A549 (cell line): Measurements from ENCODE around the gene CHST7.

Source experiments
- CTCF ChIP-seq: fragments of >200 bp; sonication (Bioruptor Twin); formaldehyde crosslinking; IDR thresholded peaks from 3 replicates; pipeline ENCODE4 v1.5.1; 2016
- MAZ ChIP-seq: fragments of 150-350 bp; IDR thresholded peaks from 2 replicates; pipeline ENCODE4 v1.6.1; 2014; ENCODE audit warnings: antibody characterized with exemption, low read depth, low read length, borderline replicate concordance
- POLR2A ChIP-seq: IDR thresholded peaks from 2 replicates; pipeline ENCODE4 v1.6.1; 2012; ENCODE audit warnings: mild to moderate bottlenecking, low read length

DNA sequence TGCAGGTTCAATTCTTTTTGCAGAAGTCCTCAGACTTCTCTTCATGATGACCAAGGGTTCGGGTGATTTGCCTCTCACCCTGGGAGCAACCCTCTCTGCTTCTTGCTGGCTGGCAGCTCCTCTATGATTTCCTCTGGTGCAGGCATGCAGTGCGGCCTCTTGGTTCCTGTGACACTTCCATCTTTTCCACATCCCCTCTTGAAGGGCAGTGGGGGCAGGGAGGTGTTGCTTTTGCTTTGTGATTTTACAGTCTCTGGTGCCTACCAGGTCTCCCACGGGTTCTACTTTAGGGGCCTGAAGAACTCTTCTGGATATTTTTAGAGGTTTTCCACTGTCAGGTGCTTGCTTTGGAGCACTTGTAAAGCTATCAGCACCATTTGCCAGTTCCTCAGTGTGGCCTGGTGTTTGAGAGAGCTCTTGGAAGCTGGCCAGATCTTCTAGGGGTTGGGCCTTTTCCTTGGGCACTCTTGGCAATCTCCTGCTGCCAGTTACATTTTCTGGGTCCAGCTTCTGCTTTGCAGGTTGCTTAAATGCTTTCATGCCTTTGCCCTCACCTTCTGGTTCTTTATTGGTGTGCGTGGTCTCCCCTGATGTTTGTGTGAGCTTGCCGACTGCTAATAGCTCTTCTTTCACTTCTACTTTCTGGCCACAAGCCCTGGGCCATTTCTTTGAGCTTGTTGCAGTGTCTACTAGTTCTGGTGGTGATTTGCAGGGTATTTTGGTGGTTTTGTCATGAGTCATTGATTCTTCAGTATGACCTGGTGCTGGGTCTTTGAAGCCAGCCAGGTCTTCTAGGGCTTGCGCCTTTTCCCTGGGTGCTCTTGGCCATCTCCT lies 11.5 kb upstream of the CHST7 start:
- TF ChIP-seq POLR2A = no peak
- TF ChIP-seq CTCF = no peak
- no peak for TF ChIP-seq MAZ
